Activated CD4-positive, alpha-beta T cell treated with anti-CD3 and anti-CD28 coated beads, Interleukin-2, Interleukin-6, amounts not matched to agents 100 ng/mL and 50 ng/mL, durations not matched to agents 16 hours and 8 hours (primary cell): ENCODE data around the gene ENTPD3.

Experiments
- DNase-seq: peaks from one replicate; pipeline ENCODE4 v3.0.0-alpha.2; 2020

Gene ENTPD3, protein sequence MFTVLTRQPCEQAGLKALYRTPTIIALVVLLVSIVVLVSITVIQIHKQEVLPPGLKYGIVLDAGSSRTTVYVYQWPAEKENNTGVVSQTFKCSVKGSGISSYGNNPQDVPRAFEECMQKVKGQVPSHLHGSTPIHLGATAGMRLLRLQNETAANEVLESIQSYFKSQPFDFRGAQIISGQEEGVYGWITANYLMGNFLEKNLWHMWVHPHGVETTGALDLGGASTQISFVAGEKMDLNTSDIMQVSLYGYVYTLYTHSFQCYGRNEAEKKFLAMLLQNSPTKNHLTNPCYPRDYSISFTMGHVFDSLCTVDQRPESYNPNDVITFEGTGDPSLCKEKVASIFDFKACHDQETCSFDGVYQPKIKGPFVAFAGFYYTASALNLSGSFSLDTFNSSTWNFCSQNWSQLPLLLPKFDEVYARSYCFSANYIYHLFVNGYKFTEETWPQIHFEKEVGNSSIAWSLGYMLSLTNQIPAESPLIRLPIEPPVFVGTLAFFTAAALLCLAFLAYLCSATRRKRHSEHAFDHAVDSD

GRCh38 chr3:40387001-40387894 lies at the start of gene ENTPD3:
ENTPD3 (plus strand) TSS chr3:40387184; CDS start chr3:40388058, 874 bp downstream.
- peak; percentile 30 for DNase-seq

- DNase-seq, result no peak
Observed at GRCh38 chr3:40339871-40340270, 47.1 kb upstream of the ENTPD3 start.

GRCh38 chr3:40340541-40341170 lies 46.3 kb upstream of the ENTPD3 start:
- DNase-seq, result no peak

- DNase-seq, result no peak
Observed at GRCh38 chr3:40341671-40342070, 45.3 kb upstream of the ENTPD3 start.

DNA sequence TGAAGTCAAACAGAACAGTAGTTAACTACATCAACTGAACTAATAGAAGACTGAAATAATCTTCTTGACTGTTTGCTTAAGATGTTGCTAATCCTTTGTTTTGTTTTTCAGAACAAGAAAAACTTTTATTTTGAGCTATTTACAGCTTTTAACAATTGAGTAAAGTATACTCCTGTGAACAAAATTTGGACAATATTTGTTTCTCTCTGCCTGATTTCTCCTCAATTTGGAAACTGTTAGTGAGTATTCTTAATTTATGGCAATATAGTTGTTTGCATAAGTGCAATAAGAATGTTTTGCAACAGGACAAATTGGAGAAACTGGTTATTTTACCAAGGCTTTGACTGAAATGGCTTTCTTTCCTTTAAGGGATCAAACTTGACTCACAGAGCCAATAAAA lies 36.5 kb upstream of the ENTPD3 start:
- DNase-seq, result no peak

DNA sequence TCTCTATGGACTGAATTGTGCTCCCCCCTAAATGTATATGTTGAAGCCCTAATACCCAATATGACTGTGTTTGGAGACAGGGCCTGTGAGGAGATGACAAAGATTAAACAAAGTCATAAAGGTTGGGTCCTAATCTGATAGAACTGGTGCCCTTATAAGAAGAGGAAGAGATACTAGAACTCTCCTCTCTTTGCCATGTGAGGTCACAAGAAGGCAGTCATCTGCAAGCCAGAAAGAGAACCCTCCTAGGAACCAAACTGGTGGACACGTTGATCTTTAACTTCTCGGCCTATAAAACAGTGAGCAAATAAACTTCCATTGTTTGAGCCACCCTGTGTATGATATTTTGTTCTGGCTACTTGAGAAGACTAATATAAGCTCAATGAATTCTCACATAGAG lies 31.6 kb upstream of the ENTPD3 start:
- no peak for DNase-seq

DNA sequence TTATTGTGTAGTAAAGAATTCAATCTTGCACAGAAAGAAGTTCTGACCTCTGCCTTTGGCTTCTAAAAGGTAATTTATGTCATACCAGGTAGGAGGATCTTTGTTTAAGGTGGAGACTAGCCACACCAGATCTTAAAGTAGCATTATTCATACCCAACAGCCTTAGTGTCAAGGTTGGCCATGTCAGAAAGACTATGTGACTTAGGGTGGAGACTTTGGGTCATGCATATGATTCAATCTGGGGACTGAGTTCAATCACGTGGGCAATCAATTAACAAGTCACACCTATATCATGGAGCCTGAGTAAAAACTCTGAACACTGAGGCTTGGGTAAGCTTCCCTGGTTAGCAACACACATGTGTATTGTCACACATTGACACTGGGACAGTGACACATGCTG lies 28.5 kb upstream of the ENTPD3 start:
- DNase-seq, result no peak

- DNase-seq, result no peak
Observed at GRCh38 chr3:40363674-40364073, 23.3 kb upstream of the ENTPD3 start.

DNA sequence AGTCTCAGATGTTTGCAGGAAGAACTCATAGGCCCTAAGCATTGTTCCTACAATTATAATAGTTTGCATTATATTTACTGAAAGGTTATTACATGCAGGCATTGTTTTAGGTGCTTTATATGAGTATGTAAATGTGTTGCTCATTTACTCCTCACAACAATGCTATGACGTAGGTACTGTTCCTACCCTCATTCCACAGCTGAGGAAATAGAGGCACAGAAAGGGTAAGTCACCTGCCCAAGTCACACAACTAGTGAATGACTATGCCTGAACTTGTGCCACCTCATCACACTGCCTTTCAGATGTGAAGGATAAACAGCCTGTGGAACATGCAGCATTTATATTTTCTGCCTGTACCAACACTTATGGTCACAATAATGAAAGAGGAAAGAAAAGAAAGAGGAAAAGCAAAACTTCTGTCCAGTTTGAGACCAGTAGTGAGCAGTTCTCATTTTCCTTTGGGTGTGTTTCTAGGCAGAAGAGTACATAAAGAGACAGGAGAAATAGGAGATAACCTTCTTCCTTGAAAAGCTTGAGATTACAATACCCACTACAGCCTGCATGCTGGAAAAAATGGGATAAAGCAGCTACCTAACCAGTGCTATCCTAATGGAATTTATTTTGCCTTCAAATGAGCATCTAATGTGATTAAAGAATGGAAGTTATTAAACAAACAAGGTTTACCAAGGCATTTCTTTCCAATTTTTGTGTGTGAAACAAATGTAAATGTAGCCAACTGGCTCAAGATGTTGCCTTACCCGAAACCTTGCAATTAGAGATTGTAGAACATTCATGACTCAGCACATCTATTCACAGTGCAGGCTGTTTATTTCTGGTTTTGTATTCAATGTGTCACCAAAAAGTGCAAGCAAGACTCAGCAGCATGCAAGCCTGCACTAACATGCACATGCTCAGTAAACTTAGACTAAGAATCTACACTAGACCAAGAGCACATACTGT lies 20.5 kb upstream of the ENTPD3 start:
- no peak for DNase-seq

GRCh38 chr3:40369716-40370115 lies 17.3 kb upstream of the ENTPD3 start:
- no peak for DNase-seq

DNA sequence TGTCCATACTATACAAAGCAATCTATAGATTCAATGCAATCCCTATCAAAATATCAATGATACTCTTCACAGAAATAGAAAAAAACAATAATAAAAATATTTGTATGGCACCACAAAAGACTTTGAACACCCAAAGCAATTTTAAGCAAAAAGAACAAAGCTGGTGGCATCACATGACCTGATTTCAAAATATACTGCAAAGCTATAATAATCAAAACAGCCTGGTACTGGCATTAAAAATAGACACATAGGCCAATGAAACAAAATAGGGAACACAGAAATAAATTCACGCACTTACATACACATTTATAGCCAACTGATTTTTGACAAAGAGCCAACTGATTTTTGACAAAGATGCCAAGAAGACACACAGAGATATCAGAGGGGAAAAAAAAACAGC lies 9.2 kb upstream of the ENTPD3 start:
- DNase-seq, result no peak

- peak; percentile 48 for DNase-seq
Observed at GRCh38 chr3:40379674-40380306, 7.2 kb upstream of the ENTPD3 start.

DNA sequence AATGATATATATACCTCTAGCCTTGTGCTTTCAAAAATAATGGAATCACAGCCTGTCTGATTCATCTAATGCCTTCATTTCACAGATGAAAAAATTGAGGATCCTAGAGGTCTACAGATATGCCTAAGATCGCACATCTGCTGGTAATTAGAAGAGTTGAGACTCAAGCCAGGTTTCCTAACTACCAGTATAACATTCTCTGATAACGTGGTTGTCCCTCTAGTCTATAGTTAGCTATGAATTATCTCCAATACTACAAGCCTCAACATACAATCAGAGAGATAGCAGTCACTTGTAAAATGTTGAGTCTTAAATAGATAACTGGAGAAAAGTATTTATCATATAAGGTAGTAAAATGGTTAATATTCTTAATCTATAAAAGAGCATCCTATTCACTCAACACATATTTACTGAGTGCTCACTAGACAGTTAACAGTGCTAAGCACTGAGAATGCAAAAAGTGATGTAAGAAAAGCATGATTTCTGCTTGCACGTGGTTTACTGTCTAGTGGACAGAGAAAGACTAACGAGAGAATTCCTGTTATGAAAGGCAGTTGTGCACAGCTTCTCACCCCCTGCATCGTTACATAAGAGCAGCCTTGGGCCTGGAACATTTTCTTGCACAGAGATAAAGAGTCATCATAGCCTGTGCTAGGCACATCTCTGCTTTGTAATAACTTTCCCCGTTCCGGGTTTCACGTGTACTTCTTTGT lies 4.9 kb upstream of the ENTPD3 start:
- no peak for DNase-seq

DNA sequence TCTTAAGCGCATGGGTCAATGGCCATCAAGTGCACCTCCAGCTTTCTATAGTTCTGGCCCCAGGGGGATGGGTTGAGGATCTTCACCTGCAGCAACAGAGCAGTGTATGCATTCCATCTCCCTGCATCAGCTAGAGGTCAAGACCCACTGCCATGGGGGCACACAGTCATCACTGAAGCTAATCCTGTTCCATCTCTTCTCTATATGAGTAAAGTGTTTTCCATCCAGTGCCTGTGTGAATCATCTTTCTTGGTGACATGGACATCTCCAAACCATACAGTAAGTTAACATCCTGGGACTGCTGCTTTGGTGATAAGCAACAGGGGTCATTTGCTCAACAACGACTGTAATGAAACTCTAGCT lies 4.4 kb upstream of the ENTPD3 start:
- no peak for DNase-seq

GRCh38 chr3:40386213-40386612 lies 771 bp upstream of the ENTPD3 start:
- DNase-seq, result no peak

DNA sequence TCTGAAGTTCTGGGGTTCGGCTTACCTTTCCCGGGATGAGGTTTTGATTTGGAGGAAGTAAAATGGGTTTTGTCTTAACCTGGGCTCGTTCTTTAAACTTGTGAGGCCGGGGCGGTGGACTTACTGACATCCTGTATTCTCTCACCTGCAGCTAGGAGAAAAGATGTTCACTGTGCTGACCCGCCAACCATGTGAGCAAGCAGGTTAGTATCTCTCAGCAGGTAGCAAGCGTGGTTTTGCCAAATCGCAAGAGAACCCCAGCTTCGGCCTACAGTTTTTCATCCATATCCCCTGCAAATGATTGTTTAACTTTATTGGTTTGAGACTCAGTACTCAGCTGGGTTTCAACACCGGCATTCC lies 891 bp downstream of the ENTPD3 start:
- no peak for DNase-seq

- DNase-seq, result no peak
Observed at GRCh38 chr3:40396406-40396805, 9.4 kb downstream of the ENTPD3 start.

- DNase-seq, result no peak
Observed at GRCh38 chr3:40397129-40397528, 10.1 kb downstream of the ENTPD3 start.

GRCh38 chr3:40397912-40398311 lies 10.9 kb downstream of the ENTPD3 start:
- no peak for DNase-seq

DNA sequence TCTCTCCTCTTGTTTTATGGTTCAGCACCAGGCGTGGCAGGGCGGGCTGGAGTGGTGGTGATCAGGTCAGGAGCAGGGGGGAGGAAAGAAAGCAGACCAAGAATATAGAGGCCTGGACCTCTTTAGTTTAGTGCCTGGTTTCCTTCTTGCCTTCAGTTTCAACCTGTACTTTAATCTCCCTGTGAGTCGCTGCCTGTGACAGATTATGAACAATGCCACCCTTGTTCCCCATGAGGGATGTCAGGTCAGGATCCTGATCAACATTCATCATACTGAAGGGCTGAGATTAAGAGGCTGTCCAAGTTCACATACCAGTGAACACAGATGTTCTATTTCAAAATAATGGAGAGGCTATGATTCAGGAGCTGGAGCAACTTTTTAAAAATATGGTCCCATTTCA lies 11.4 kb downstream of the ENTPD3 start:
- DNase-seq, result no peak

- DNase-seq, result no peak
Observed at GRCh38 chr3:40404591-40405198, 17.7 kb downstream of the ENTPD3 start.
